ENCODE measurements around the gene TNFRSF6B.

Gene TNFRSF6B

DNA sequence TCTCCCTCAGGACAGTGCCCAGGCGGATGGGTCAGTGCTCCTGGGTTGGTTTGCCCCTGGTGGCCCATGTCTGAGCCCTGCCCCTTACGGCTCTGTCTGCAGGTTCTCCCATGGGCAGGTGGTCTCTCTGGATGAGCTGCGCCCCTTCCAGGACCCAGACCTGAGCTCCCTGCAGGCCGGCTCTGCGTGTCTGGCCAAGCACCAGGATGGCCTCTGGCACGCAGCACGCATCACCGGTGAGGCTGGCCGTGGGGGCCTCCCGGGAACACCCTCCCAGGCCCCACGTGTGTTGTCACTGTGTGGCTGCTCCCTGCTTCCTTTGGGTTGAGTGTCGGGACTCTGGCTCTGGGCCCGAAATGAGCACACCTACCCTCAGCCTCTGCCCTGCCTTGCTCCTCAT lies 36.7 kb downstream of the TNFRSF6B start:
- Histone ChIP-seq H3K4me1 (ENCODE audit: control insufficient read depth in 2 of 2, insufficient read depth in 2 of 2, low read length in 2 of 2) (peaks cover 20 to 22% of the 10 kb centered on the region in 2 donors), H3K9me3 (ENCODE audit: control insufficient read depth in 2 of 2, low read length in 2 of 2) (no peaks in the 10 kb centered on the region), H3K36me3 (ENCODE audit: control insufficient read depth in 2 of 2, insufficient read depth in 2 of 2, low read length in 2 of 2) (peaks cover 22 to 26% of the 10 kb centered on the region in 2 donors), H3K4me3 (ENCODE audit: low read length in 2 of 2) (no peak overlapping the region), H3K27me3 (ENCODE audit: control insufficient read depth in 2 of 2, insufficient read depth in 2 of 2, low read length in 2 of 2) (no peaks in the 10 kb centered on the region), H3K27ac (ENCODE audit: low read depth in 2 of 2, low read length in 2 of 2) (no peak overlapping the region), H3K9ac (ENCODE audit: low read depth in 1 of 2, low read length in 2 of 2) (no peak overlapping the region)

DNA sequence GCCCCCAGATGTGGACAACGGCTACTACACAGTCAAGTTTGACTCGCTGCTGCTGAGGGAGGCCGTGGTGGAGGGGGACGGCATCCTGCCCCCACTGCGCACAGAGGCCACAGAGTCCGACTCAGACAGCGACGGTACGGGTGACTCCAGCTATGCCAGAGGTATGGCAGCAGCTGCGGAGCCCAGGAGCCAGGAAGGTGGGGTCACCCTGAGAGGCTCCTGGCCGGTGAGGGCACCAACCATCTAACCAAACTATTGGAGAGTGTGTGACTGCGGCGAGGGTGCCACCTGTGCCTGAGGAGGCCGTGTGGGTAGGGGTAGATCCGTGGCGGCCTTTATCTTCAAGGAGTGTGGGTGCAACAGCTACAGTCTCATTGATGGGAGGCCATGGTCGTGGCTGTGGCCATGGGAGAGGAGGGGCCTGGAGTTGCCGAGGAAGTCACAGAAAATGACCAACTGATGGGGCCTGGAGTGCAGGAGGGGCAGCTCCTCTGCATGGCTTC lies 37.2 kb downstream of the TNFRSF6B start:
- H3K36me3 ChIP-seq (ENCODE audit: control insufficient read depth in 2 of 2, insufficient read depth in 2 of 2, low read length in 2 of 2): peaks cover 22% of the 10 kb centered on the region in 2 donors
- H3K27me3 ChIP-seq (ENCODE audit: control insufficient read depth in 2 of 2, insufficient read depth in 2 of 2, low read length in 2 of 2): no peaks in the 10 kb centered on the region
- H3K4me1 ChIP-seq (ENCODE audit: control insufficient read depth in 2 of 2, insufficient read depth in 2 of 2, low read length in 2 of 2): peaks cover 23 to 27% of the 10 kb centered on the region in 2 donors
- H3K4me3 ChIP-seq (ENCODE audit: low read length in 2 of 2): no peak overlapping the region
- no peak overlapping the region for H3K27ac ChIP-seq (ENCODE audit: low read depth in 2 of 2, low read length in 2 of 2)
- no peaks in the 10 kb centered on the region for H3K9me3 ChIP-seq (ENCODE audit: control insufficient read depth in 2 of 2, low read length in 2 of 2)
- no peak overlapping the region for H3K9ac ChIP-seq (ENCODE audit: low read depth in 1 of 2, low read length in 2 of 2)

DNA sequence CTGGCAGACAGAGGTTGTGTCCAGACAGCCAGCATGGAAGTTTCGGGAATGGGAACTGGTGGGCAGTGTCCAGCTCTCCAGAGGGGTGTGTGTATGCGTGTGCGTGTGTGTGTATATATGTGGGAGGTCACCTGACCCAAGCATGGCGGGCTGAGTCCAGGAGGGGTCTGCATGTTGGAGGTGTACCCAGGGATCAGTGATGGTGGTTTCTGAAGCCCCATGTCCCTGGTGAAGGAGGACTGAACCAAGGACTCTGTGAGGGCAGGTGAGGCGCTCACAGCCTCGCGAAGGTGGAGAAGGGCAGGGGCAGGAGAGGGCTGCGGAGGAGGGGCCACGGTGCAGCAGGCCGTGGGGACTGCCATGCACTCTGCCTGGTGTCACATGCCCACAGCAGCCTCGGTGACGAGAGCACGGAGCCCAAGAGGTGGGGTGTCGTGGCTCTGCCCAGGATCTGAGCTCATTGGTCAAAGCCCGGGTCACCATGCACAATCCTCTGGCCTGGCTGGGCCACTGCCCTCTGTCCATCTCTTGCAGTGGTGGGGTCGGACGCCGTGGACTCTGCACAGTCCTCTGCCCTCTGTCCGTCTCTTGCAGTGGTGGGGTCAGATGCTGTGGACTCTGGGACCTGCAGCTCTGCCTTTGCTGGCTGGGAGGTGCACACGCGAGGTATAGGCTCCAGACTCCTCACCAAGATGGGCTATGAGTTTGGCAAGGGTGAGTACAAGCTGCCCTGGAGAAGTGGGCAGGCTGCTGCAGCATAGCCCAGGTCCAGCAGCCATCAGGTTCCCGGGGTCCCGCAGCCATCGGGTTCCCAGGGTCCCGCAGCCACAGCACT lies 37.9 kb downstream of the TNFRSF6B start:
- Histone ChIP-seq H3K27me3 (ENCODE audit: control insufficient read depth in 2 of 2, insufficient read depth in 2 of 2, low read length in 2 of 2) (no peaks in the 10 kb centered on the region), H3K4me1 (ENCODE audit: control insufficient read depth in 2 of 2, insufficient read depth in 2 of 2, low read length in 2 of 2) (peaks cover 24 to 31% of the 10 kb centered on the region in 2 donors), H3K36me3 (ENCODE audit: control insufficient read depth in 2 of 2, insufficient read depth in 2 of 2, low read length in 2 of 2) (peaks cover 22% of the 10 kb centered on the region in 2 donors), H3K9ac (ENCODE audit: low read depth in 1 of 2, low read length in 2 of 2) (no peak overlapping the region), H3K9me3 (ENCODE audit: control insufficient read depth in 2 of 2, low read length in 2 of 2) (no peaks in the 10 kb centered on the region), H3K4me3 (ENCODE audit: low read length in 2 of 2) (no peak overlapping the region), H3K27ac (ENCODE audit: low read depth in 2 of 2, low read length in 2 of 2) (no peak overlapping the region)

DNA sequence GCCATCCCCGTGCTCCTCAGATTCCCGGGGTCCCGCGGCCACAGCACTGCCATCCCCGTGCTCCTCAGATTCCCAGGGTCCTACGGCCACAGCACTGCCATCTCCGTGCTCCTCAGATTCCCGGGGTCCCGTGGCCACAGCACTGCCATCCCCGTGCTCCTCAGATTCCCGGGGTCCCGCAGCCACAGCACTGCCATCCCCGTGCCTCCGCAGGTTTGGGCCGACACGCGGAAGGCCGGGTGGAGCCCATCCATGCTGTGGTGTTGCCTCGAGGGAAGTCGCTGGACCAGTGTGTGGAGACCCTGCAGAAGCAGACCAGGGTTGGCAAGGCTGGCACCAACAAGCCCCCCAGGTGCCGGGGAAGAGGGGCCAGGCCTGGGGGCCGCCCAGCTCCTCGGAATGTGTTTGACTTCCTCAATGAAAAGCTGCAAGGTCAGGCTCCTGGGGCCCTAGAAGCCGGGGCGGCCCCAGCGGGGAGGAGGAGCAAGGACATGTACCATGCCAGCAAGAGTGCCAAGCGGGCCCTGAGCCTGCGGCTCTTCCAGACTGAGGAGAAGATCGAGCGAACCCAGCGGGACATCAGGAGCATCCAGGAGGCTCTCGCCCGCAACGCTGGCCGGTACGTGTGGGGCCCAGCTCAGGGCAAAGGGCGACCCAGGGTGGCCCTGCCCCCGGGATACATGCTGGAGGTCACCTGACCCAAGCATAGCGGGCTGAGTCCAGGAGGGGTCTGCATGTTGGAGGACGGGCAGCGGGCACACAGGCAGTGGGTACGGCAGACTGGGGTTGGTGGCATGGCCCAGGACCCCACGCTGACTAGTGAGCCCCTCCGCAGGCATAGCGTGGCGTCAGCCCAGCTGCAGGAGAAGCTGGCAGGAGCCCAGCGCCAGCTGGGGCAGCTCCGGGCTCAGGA lies 38.8 kb downstream of the TNFRSF6B start:
- peaks cover 24 to 31% of the 10 kb centered on the region in 2 donors for H3K4me1 ChIP-seq (ENCODE audit: control insufficient read depth in 2 of 2, insufficient read depth in 2 of 2, low read length in 2 of 2)

DNA sequence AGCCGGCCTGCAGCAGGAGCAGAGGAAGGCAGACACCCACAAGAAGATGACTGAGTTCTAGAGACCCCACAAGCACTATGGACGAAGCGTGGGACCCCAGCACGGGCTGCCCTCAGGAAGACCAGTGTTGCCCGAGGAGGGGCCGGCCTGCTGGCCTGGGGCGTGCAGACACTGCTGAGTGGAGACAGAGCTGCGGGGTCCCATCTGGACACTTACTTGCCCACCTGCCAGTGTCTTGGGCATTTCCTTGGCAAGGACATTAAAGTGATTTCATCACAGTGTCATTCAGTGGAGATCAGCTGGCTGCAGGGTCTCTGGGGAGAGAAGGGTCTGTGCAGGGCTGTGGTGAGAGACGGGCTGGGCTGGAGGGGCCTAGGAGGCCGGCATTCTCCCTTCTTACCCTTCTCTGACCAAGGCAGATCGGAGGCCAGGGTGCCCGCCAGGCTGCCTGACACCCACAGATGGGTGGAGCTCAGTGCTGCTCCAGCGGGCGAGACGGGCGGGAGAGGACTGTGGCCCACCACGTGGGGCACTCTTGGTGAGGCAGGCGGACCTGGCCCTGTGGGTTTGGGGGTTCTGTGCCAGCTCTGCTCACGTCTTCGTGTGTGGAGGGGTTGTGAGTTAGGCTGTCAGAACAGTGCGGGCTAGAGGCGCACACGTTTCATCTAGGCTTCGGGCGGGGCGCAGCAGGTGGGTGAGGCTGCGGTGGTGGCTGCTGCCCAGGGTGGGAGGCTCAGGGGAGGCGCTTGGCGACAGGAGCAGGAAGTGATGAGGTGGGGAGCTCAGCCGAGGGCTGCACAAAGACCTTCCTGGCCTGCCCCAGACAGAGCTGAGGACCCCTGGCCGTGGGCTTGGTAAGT lies 39.6 kb downstream of the TNFRSF6B start, which contains the start of gene LIME1:
Gene LIME1, plus strand, starts transcription at position 806 of the 860 bp plus-strand sequence. CDS start 886 bp downstream, outside the sequence.
- no peaks in the 10 kb centered on the region for H3K9me3 ChIP-seq (ENCODE audit: control insufficient read depth in 2 of 2, low read length in 2 of 2)
- peaks cover 17 to 20% of the 10 kb centered on the region in 2 donors for H3K36me3 ChIP-seq (ENCODE audit: control insufficient read depth in 2 of 2, insufficient read depth in 2 of 2, low read length in 2 of 2)
- peaks cover 32 to 34% of the 10 kb centered on the region in 2 donors for H3K4me1 ChIP-seq (ENCODE audit: control insufficient read depth in 2 of 2, insufficient read depth in 2 of 2, low read length in 2 of 2)
- peak within 1 kb of the TSS; percentile 54 to 67 for H3K4me3 ChIP-seq (ENCODE audit: low read length in 2 of 2)
- no peaks in the 10 kb centered on the region for H3K27me3 ChIP-seq (ENCODE audit: control insufficient read depth in 2 of 2, insufficient read depth in 2 of 2, low read length in 2 of 2)
- peak within 1 kb of the TSS; percentile 45 to 68 for H3K9ac ChIP-seq (ENCODE audit: low read depth in 1 of 2, low read length in 2 of 2)
- peak within 1 kb of the TSS; percentile 26 to 71 for H3K27ac ChIP-seq (ENCODE audit: low read depth in 2 of 2, low read length in 2 of 2)

More for the DNA sequence above, 38.8 kb downstream of the TNFRSF6B start:
- no peak overlapping the region for H3K4me3 ChIP-seq (ENCODE audit: low read length in 2 of 2)
- H3K36me3 ChIP-seq (ENCODE audit: control insufficient read depth in 2 of 2, insufficient read depth in 2 of 2, low read length in 2 of 2): peaks cover 18 to 22% of the 10 kb centered on the region in 2 donors
- no peaks in the 10 kb centered on the region for H3K9me3 ChIP-seq (ENCODE audit: control insufficient read depth in 2 of 2, low read length in 2 of 2)
- H3K27ac ChIP-seq (ENCODE audit: low read depth in 2 of 2, low read length in 2 of 2): peak overlapping the region in 1 of 2 donors; percentile 71
- no peaks in the 10 kb centered on the region for H3K27me3 ChIP-seq (ENCODE audit: control insufficient read depth in 2 of 2, insufficient read depth in 2 of 2, low read length in 2 of 2)
- H3K9ac ChIP-seq (ENCODE audit: low read depth in 1 of 2, low read length in 2 of 2): no peak overlapping the region

DNA sequence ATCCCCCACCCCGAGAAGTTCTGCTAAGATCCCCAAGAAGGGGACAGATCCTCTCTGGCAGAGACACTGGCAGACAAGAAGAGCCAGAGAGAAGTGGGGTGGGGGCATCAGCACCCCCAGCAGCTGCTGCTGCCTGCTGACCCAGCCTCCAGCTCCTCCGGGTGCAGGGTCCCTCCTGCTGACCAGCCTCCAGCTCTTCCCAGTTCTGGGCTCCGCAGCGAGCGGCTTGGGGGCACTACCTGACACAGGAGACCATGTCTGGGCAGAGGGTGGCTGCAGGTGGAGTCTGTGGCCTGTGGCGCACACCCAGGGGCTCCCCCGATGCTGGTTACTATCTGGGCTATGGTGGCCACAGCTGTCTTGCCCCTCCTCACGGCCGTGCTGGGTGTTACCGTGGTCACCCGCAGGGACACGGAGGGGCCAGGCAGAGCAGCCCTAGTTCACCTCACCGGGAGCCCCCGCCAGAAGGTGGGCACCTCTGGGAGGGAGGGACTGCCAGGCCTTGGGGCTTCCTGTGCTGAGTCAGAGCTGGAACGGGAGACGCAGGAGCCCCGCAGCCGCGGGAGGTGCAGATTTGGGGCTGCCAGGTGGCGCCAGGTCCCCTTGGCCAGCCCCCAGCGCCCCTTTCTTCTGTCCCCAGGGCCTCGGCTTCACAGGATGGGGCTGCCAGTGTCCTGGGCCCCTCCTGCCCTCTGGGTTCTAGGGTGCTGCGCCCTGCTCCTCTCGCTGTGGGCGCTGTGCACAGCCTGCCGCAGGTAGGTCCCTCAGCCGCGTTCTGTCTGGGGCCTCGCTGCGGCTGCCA lies 40.6 kb downstream of the TNFRSF6B start:
- Histone ChIP-seq H3K36me3 (ENCODE audit: control insufficient read depth in 2 of 2, insufficient read depth in 2 of 2, low read length in 2 of 2) (peaks cover 17% of the 10 kb centered on the region in 2 donors), H3K4me1 (ENCODE audit: control insufficient read depth in 2 of 2, insufficient read depth in 2 of 2, low read length in 2 of 2) (peaks cover 37 to 39% of the 10 kb centered on the region in 2 donors), H3K27ac (ENCODE audit: low read depth in 2 of 2, low read length in 2 of 2) (peak overlapping the region; percentile 26 to 71), H3K9ac (ENCODE audit: low read depth in 1 of 2, low read length in 2 of 2) (peak overlapping the region; percentile 41 to 68), H3K4me3 (ENCODE audit: low read length in 2 of 2) (peak overlapping the region; percentile 54 to 67), H3K27me3 (ENCODE audit: control insufficient read depth in 2 of 2, insufficient read depth in 2 of 2, low read length in 2 of 2) (no peaks in the 10 kb centered on the region), H3K9me3 (ENCODE audit: control insufficient read depth in 2 of 2, low read length in 2 of 2) (no peaks in the 10 kb centered on the region)

DNA sequence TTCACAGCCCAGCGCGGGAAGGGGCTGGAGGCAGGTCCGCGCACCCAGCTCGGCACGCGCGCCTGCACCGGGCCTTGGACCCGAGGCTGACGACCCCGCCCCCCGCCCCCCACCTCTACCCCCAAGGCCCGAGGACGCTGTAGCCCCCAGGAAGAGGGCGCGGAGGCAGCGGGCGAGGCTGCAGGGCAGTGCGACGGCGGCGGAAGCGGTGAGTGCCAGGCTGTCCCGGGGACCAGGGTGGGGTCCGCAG lies 41.2 kb downstream of the TNFRSF6B start:
- no peak overlapping the region for H3K9ac ChIP-seq (ENCODE audit: low read depth in 1 of 2, low read length in 2 of 2)
- peaks cover 17% of the 10 kb centered on the region in 2 donors for H3K36me3 ChIP-seq (ENCODE audit: control insufficient read depth in 2 of 2, insufficient read depth in 2 of 2, low read length in 2 of 2)
- H3K4me3 ChIP-seq (ENCODE audit: low read length in 2 of 2): peak overlapping the region; percentile 54 to 67
- H3K27me3 ChIP-seq (ENCODE audit: control insufficient read depth in 2 of 2, insufficient read depth in 2 of 2, low read length in 2 of 2): no peaks in the 10 kb centered on the region
- peaks cover 37 to 39% of the 10 kb centered on the region in 2 donors for H3K4me1 ChIP-seq (ENCODE audit: control insufficient read depth in 2 of 2, insufficient read depth in 2 of 2, low read length in 2 of 2)
- H3K9me3 ChIP-seq (ENCODE audit: control insufficient read depth in 2 of 2, low read length in 2 of 2): no peaks in the 10 kb centered on the region
- peak overlapping the region in 1 of 2 donors; percentile 71 for H3K27ac ChIP-seq (ENCODE audit: low read depth in 2 of 2, low read length in 2 of 2)

DNA sequence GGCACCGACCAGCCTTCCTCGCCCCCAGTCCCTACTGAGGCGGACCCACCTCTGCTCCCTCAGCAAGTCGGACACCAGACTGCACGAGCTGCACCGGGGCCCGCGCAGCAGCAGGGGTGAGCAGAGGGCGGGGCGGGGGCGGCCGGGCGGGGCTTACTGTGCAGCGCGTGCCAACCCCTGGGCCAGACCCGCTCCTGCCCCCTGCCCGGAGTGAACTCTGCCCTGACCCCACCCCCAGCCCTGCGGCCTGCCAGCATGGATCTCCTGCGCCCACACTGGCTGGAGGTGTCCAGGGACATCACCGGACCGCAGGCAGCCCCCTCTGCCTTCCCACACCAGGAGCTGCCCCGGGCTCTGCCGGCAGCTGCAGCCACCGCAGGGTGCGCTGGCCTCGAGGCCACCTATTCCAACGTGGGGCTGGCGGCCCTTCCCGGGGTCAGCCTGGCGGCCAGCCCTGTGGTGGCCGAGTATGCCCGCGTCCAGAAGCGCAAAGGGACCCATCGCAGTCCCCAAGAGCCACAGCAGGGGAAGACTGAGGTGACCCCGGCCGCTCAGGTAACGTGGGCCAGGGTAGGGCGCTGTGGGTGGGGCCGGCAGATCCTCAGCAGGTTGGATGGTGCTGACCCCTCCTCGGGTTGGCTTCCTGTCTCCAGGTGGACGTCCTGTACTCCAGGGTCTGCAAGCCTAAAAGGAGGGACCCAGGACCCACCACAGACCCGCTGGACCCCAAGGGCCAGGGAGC lies 41.7 kb downstream of the TNFRSF6B start:
- H3K9ac ChIP-seq (ENCODE audit: low read depth in 1 of 2, low read length in 2 of 2): peak overlapping the region in 1 of 2 donors; percentile 64
- peaks cover 37 to 39% of the 10 kb centered on the region in 2 donors for H3K4me1 ChIP-seq (ENCODE audit: control insufficient read depth in 2 of 2, insufficient read depth in 2 of 2, low read length in 2 of 2)
- no peaks in the 10 kb centered on the region for H3K27me3 ChIP-seq (ENCODE audit: control insufficient read depth in 2 of 2, insufficient read depth in 2 of 2, low read length in 2 of 2)
- peak overlapping the region in 1 of 2 donors; percentile 80 for H3K27ac ChIP-seq (ENCODE audit: low read depth in 2 of 2, low read length in 2 of 2)
- H3K9me3 ChIP-seq (ENCODE audit: control insufficient read depth in 2 of 2, low read length in 2 of 2): no peaks in the 10 kb centered on the region
- H3K4me3 ChIP-seq (ENCODE audit: low read length in 2 of 2): peak overlapping the region; percentile 56 to 67
- peaks cover 13 to 17% of the 10 kb centered on the region in 2 donors for H3K36me3 ChIP-seq (ENCODE audit: control insufficient read depth in 2 of 2, insufficient read depth in 2 of 2, low read length in 2 of 2)

All from mucosa of rectum (tissue), 2 donors.